SK-N-SH (cell line): ENCODE results near the gene MARCHF4. TPM values are rescaled to one million over a fixed set of nuclear protein-coding genes. Genes with fewer than 3 reads are reported as not detected.

Source experiments
- CTCF ChIA-PET: fragments of 300-600, 350-600 bp; formaldehyde crosslinking; extraction: SDS; loops from one replicate; lab custom pipeline; 2021; lab: Yijun Ruan, JAX
- POLR2A ChIA-PET: fragments of 350-600 bp; sonication (Branson Sonifier 250); formaldehyde crosslinking; extraction: SDS; loops from one replicate; lab custom pipeline; 2020; ENCODE audit warnings: antibody characterized with exemption, inconsistent platforms; lab: Yijun Ruan, JAX
- DNase-seq: peaks from one replicate; pipeline ENCODE4 v3.0.0; 2012
- H2AFZ ChIP-seq: fragments of 200-600 bp; sonication (generic); 2 replicates; pipeline ENCODE4 v1.8.1; 2016; ENCODE audit warnings: antibody characterized with exemption, mild to moderate bottlenecking, low read depth
- H3F3A ChIP-seq: fragments of 200-600 bp; sonication (generic); replicated peaks from 2 replicates; pipeline ENCODE3; 2016; ENCODE audit warnings: antibody characterized with exemption, mild to moderate bottlenecking; ENCODE audit not compliant: insufficient read depth
- H3K27ac ChIP-seq, 2 experiments: fragments of 200-500 bp in 1 of 2; fragments of 200-600 bp in 1 of 2; sonication (Bioruptor generic) in 1 of 2; sonication (generic), shearing (Covaris generic) in 1 of 2; 2 replicates each; pipeline versions ENCODE4 v1.5.1 to v1.6.1; 2014 to 2016; ENCODE audit warnings: low read depth in 2 of 2, inconsistent platforms in 1 of 2, low read length in 1 of 2, mild to moderate bottlenecking in 1 of 2, mixed read lengths in 1 of 2
- H3K27me3 ChIP-seq: fragments of 200-600 bp; sonication (generic), shearing (Covaris generic); 2 replicates; pipeline ENCODE4 v1.6.1; 2016; ENCODE audit warnings: mixed run types; ENCODE audit not compliant: insufficient read depth
- H3K36me3 ChIP-seq, 2 experiments: fragments of 200-500 bp in 1 of 2; fragments of 200-600 bp in 1 of 2; sonication (Bioruptor generic) in 1 of 2; sonication (generic) in 1 of 2; replicated peaks in 1 of 2; 2 replicates each; pipeline versions ENCODE3 to v1.5.1; 2014 to 2016; ENCODE audit warnings: low read length in 1 of 2, mild to moderate bottlenecking in 1 of 2; ENCODE audit not compliant: insufficient read depth in 2 of 2, control insufficient read depth in 1 of 2
- H3K4me1 ChIP-seq, 2 experiments: fragments of 200-500 bp in 1 of 2; fragments of 200-600 bp in 1 of 2; sonication (Bioruptor generic) in 1 of 2; sonication (generic), shearing (Covaris generic) in 1 of 2; 2 replicates each; pipeline versions ENCODE4 v1.5.1 to v1.6.1; 2014 to 2016; ENCODE audit warnings: low read depth in 1 of 2, low read length in 1 of 2, mixed run types in 1 of 2; ENCODE audit not compliant: insufficient read depth in 2 of 2, control insufficient read depth in 1 of 2
- H3K4me2 ChIP-seq: fragments of 200-600 bp; sonication (generic), shearing (Covaris generic); 2 replicates; pipeline ENCODE4 v1.6.1; 2017; ENCODE audit warnings: mixed run types
- H3K4me3 ChIP-seq, 2 experiments: fragments of 200-500 bp in 1 of 2; fragments of 200-600 bp in 1 of 2; sonication (Bioruptor generic) in 1 of 2; sonication (generic), shearing (Covaris generic) in 1 of 2; 2 replicates each; pipeline versions ENCODE4 v1.5.1 to v1.8.1; 2014 to 2016; ENCODE audit warnings: low read depth in 2 of 2, inconsistent platforms in 1 of 2, low read length in 1 of 2, mild to moderate bottlenecking in 1 of 2, mixed read lengths in 1 of 2, moderate library complexity in 1 of 2
- H3K79me2 ChIP-seq: fragments of 200-600 bp; sonication (generic); 2 replicates; pipeline ENCODE4 v1.8.1; 2017; ENCODE audit warnings: mild to moderate bottlenecking; ENCODE audit not compliant: insufficient read depth
- H3K9ac ChIP-seq: fragments of 200-600 bp; sonication (generic); 2 replicates; pipeline ENCODE4 v1.6.1; 2017; ENCODE audit warnings: mixed run types
- H3K9me2 ChIP-seq: fragments of 200-600 bp; sonication (generic); 2 replicates; pipeline ENCODE4 v1.6.1; 2017; ENCODE audit warnings: mixed run types
- H3K9me3 ChIP-seq: fragments of 200-600 bp; sonication (generic); 2 replicates; pipeline ENCODE4 v1.6.1; 2017; ENCODE audit warnings: mixed run types, mild to moderate bottlenecking, moderate library complexity
- H4K20me1 ChIP-seq: fragments of 200-600 bp; sonication (generic); 2 replicates; pipeline ENCODE4 v1.6.1; 2017; ENCODE audit warnings: mild to moderate bottlenecking, mixed run types; ENCODE audit not compliant: insufficient read depth
- CHD2 ChIP-seq: fragments of 150-350 bp; IDR thresholded peaks from 2 replicates; pipeline ENCODE4 v1.6.1; 2018; ENCODE audit warnings: low read length; ENCODE audit not compliant: partially characterized antibody
- ELF1 ChIP-seq: IDR thresholded peaks from 2 replicates; pipeline ENCODE4 v1.4.0; 2012
- GABPA ChIP-seq: IDR thresholded peaks from 2 replicates; pipeline ENCODE4 v1.4.0; 2012; ENCODE audit warnings: low read depth, mild to moderate bottlenecking
- MAX ChIP-seq: IDR thresholded peaks from 2 replicates; pipeline ENCODE4 v1.4.0; 2012; ENCODE audit warnings: low read depth
- NFIC ChIP-seq: IDR thresholded peaks from 2 replicates; pipeline ENCODE4 v1.4.0; 2012; ENCODE audit warnings: borderline replicate concordance
- POLR2AphosphoS5 ChIP-seq: IDR thresholded peaks from 2 replicates; pipeline ENCODE4 v1.6.1; 2012; ENCODE audit warnings: low read depth, low read length
- RCOR1 ChIP-seq: fragments of 150-350 bp; IDR thresholded peaks from 2 replicates; pipeline ENCODE4 v1.6.1; 2017; ENCODE audit warnings: antibody characterized with exemption, low read length
- RFX5 ChIP-seq: IDR thresholded peaks from 2 replicates; pipeline ENCODE4 v1.6.1; 2012; ENCODE audit warnings: mild to moderate bottlenecking, improper control_type of control experiment, low read length
- SIN3A ChIP-seq: IDR thresholded peaks from 2 replicates; pipeline ENCODE4 v1.6.1; 2012; ENCODE audit warnings: low read depth, mild to moderate bottlenecking, low read length, moderate library complexity, borderline replicate concordance
- TAF1 ChIP-seq: IDR thresholded peaks from 2 replicates; pipeline ENCODE4 v1.6.1; 2012; ENCODE audit warnings: low read depth, mild to moderate bottlenecking, low read length, moderate library complexity, borderline replicate concordance
- TEAD4 ChIP-seq: IDR thresholded peaks from 2 replicates; pipeline ENCODE4 v1.4.0; 2012; ENCODE audit warnings: mild to moderate bottlenecking, borderline replicate concordance; ENCODE audit not compliant: insufficient read depth
- YY1 ChIP-seq: IDR thresholded peaks from 2 replicates; pipeline ENCODE4 v1.4.0; 2012; ENCODE audit warnings: low read depth, mild to moderate bottlenecking
- ZBTB33 ChIP-seq: IDR thresholded peaks from 2 replicates; pipeline ENCODE4 v1.4.0; 2012; ENCODE audit warnings: low read depth, borderline replicate concordance
- WGBS: methylation state at CpG from one replicate; pipeline ENCODE4 v1.1.6; 2017; ENCODE audit warnings: low lambda C conversion rate; 5-methylcytosine and 5-hydroxymethylcytosine counted together
- polyA plus RNA-seq, 3 experiments: library from polyadenylated mRNA; depleted of rRNA; stranded (reverse); fragments of >200 nt; gene quantifications; 2 replicates each; pipeline ENCODE4 v1.2.3, GENCODE V29; 2012
- TF ChIP-seq, protein P1 (sequence below): fragments of 150-350 bp; IDR thresholded peaks from 2 replicates; pipeline ENCODE4 v1.6.1; 2017; ENCODE audit warnings: antibody characterized with exemption, low read length, low read depth, borderline replicate concordance

Gene MARCHF4
- polyA plus RNA-seq, 1 of the 3 experiments (the other 2 are of a cell fraction) = 7.6 TPM

GRCh38 chr2:216412022-216412999, 40.0 kb upstream of the MARCHF4 start, which contains the start of gene SMARCAL1:
Gene SMARCAL1 (plus strand): TSS chr2:216412484. CDS start chr2:216414705, 2,221 bp downstream.
- Histone ChIP-seq H3K27ac (peak within 1 kb of the TSS; percentile 89 to 98), H4K20me1 (no peaks in the 10 kb centered on the region), H2AFZ (peak within 1 kb of the TSS; percentile 91), H3K27me3 (no peaks in the 10 kb centered on the region), H3K4me1 (peaks cover 5 to 11% of the 10 kb centered on the region in 2 experiments; a peak in 2 of 4 replicates), H3K36me3 (peaks cover 8 to 23% of the 10 kb centered on the region in 2 experiments), H3K9ac (peak within 1 kb of the TSS; percentile 93), H3K4me3 (peak within 1 kb of the TSS; percentile 84), H3F3A (peaks cover 14% of the 10 kb centered on the region), H3K4me2 (peak within 1 kb of the TSS; percentile 69), H3K9me2 (no peaks in the 10 kb centered on the region), H3K79me2 (peaks cover 24% of the 10 kb centered on the region; the same call in 1 of the 2 replicates), H3K9me3 (no peaks in the 10 kb centered on the region)
- TF ChIP-seq ZBTB33 (peak; percentile 99), ELF1 (peak; percentile 74), YY1 (peak; percentile 81; the same call in 1 of the 2 replicates), RFX5 (no peak), TEAD4 (no peak), GABPA (peak; percentile 55), TAF1 (peak; percentile 51; the same call in 1 of the 2 replicates), CHD2 (peak; percentile 99), POLR2AphosphoS5 (peak; percentile 58; the same call in 1 of the 2 replicates), SIN3A (peak; percentile 0; the same call in 1 of the 2 replicates), RCOR1 (peak; percentile 3; the same call in 1 of the 2 replicates), MAX (0 out of 2 replicates have a peak, but pooled peaks have one; percentile 39), NFIC (no peak)
- TF ChIP-seq, protein P1, sequence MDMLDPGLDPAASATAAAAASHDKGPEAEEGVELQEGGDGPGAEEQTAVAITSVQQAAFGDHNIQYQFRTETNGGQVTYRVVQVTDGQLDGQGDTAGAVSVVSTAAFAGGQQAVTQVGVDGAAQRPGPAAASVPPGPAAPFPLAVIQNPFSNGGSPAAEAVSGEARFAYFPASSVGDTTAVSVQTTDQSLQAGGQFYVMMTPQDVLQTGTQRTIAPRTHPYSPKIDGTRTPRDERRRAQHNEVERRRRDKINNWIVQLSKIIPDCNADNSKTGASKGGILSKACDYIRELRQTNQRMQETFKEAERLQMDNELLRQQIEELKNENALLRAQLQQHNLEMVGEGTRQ = no peak
- peak; percentile 91 for DNase-seq
- POLR2A ChIA-PET = interaction anchor here (0.7 to 1.6 kb wide), 4 partner anchors 40 to 331 kb away, joined by 3 to 9 read pairs (median 5); partner anchors contain the start of genes MARCHF4, PECR and RPL37A
- CTCF ChIA-PET = no interaction called here
- WGBS = 1% methylated on average over 31 of the region's 56 CpGs
